Loucy (cell line): ENCODE data around the gene TACC2.

Source experiments
- EZH2phosphoT487 ChIP-seq: fragments of 200-600 bp; IDR thresholded peaks from 2 replicates; pipeline ENCODE4 v1.6.1; 2018; ENCODE audit warnings: antibody characterized with exemption, mild to moderate bottlenecking, moderate library complexity, borderline replicate concordance
- TF ChIP-seq, protein P1 (sequence below): fragments of 200-600 bp; sonication (generic); conservative IDR thresholded peaks from 2 replicates; pipeline ENCODE4 v1.5.1; 2014; ENCODE audit warnings: mild to moderate bottlenecking, antibody characterized with exemption, low read length

DNA sequence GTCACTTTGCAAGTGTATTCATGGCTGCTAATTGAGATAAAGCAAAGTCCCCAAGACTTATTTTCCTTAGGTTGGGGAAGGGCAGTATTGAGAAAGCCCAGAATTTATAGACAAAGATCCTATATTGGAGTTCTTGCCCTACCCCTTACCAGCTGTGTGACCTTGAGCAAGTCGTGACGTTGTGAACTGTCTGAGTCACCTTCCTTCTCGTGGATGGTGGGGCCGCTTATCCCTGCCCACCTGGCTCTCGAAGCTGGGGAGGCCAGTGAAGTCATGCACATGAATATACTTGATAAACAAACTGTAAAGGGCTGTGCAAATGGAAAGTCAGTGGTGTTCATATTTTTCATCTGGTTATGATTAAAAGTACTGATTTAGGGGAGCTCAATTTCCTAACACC, 127.4 kb downstream of the TACC2 start:
- TF ChIP-seq, protein P1, sequence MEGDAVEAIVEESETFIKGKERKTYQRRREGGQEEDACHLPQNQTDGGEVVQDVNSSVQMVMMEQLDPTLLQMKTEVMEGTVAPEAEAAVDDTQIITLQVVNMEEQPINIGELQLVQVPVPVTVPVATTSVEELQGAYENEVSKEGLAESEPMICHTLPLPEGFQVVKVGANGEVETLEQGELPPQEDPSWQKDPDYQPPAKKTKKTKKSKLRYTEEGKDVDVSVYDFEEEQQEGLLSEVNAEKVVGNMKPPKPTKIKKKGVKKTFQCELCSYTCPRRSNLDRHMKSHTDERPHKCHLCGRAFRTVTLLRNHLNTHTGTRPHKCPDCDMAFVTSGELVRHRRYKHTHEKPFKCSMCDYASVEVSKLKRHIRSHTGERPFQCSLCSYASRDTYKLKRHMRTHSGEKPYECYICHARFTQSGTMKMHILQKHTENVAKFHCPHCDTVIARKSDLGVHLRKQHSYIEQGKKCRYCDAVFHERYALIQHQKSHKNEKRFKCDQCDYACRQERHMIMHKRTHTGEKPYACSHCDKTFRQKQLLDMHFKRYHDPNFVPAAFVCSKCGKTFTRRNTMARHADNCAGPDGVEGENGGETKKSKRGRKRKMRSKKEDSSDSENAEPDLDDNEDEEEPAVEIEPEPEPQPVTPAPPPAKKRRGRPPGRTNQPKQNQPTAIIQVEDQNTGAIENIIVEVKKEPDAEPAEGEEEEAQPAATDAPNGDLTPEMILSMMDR, result no peak
- no peak for TF ChIP-seq EZH2phosphoT487
